Astrocyte (in vitro differentiated cells and primary cell): Measurements from ENCODE around the gene FFAR1. TPM values are rescaled to one million over a fixed set of nuclear protein-coding genes. Genes with fewer than 3 reads are reported as not detected.

ENCODE experiments used
- DNase-seq: peaks from one replicate; pipeline ENCODE4 v3.0.0-alpha.2; 2010; ENCODE audit warnings: low read depth
- FAIRE-seq: peaks from 2 replicates; lab custom pipeline; 2011; peaks lifted over from hg19 to GRCh38; lab: Jason Lieb, UNC
- H2AFZ ChIP-seq: 2 replicates; pipeline ENCODE4 v1.6.0; 2012; ENCODE audit warnings: low read depth, low read length, inconsistent platforms
- H3K27ac ChIP-seq: 2 replicates; pipeline ENCODE4 v1.5.1; 2011; ENCODE audit warnings: low read depth, low read length, inconsistent platforms
- H3K27me3 ChIP-seq: 2 replicates; pipeline ENCODE4 v1.6.0; 2011; ENCODE audit warnings: low read length, inconsistent platforms; ENCODE audit not compliant: insufficient read depth
- H3K36me3 ChIP-seq: 2 replicates; pipeline ENCODE4 v1.5.1; 2011; ENCODE audit warnings: low read length, inconsistent platforms; ENCODE audit not compliant: insufficient read depth
- H3K4me1 ChIP-seq: 2 replicates; pipeline ENCODE4 v1.5.1; 2011; ENCODE audit warnings: low read length, inconsistent platforms; ENCODE audit not compliant: insufficient read depth
- H3K4me2 ChIP-seq: 2 replicates; pipeline ENCODE4 v1.6.0; 2012; ENCODE audit warnings: low read length, inconsistent platforms
- H3K4me3 ChIP-seq: 2 replicates; pipeline ENCODE4 v1.5.1; 2011; ENCODE audit warnings: low read depth, mild to moderate bottlenecking, low read length, inconsistent platforms; ENCODE audit not compliant: insufficient read depth
- H3K79me2 ChIP-seq: 2 replicates; pipeline ENCODE4 v1.6.0; 2012; ENCODE audit warnings: mild to moderate bottlenecking, low read length, inconsistent platforms; ENCODE audit not compliant: insufficient read depth
- H3K9ac ChIP-seq: 2 replicates; pipeline ENCODE4 v1.6.0; 2012; ENCODE audit warnings: mild to moderate bottlenecking, low read length, inconsistent platforms
- H3K9me3 ChIP-seq: 2 replicates; pipeline ENCODE4 v1.5.1; 2012; ENCODE audit warnings: low read depth, mild to moderate bottlenecking, low read length, inconsistent platforms; ENCODE audit not compliant: insufficient read depth
- H4K20me1 ChIP-seq: 2 replicates; pipeline ENCODE4 v1.6.0; 2012; ENCODE audit warnings: low read length, inconsistent platforms; ENCODE audit not compliant: insufficient read depth
- H3K27ac Mint-ChIP-seq: one replicate; pipeline ENCODE4 v1.8.0; 2021; ENCODE audit warnings: mild to moderate bottlenecking, mixed read lengths; ENCODE audit not compliant: unreplicated experiment
- H3K27me3 Mint-ChIP-seq: one replicate; pipeline ENCODE4 v1.8.0; 2021; ENCODE audit warnings: low read depth, mixed read lengths; ENCODE audit not compliant: unreplicated experiment
- H3K36me3 Mint-ChIP-seq: one replicate; pipeline ENCODE4 v1.8.0; 2021; ENCODE audit warnings: low read depth, mixed read lengths; ENCODE audit not compliant: unreplicated experiment
- H3K4me1 Mint-ChIP-seq: one replicate; pipeline ENCODE4 v1.8.0; 2021; ENCODE audit warnings: low read depth, mixed read lengths; ENCODE audit not compliant: unreplicated experiment
- H3K4me3 Mint-ChIP-seq: one replicate; pipeline ENCODE4 v1.8.0; 2021; ENCODE audit warnings: mild to moderate bottlenecking, moderate library complexity, mixed read lengths; ENCODE audit not compliant: unreplicated experiment
- H3K9me3 Mint-ChIP-seq: one replicate; pipeline ENCODE4 v1.8.0; 2021; ENCODE audit warnings: mild to moderate bottlenecking, mixed read lengths; ENCODE audit not compliant: unreplicated experiment
- EZH2 ChIP-seq: IDR thresholded peaks from 2 replicates; pipeline ENCODE4 v1.6.1; 2012; ENCODE audit warnings: mild to moderate bottlenecking, low read length, inconsistent platforms; ENCODE audit not compliant: insufficient read depth
- total RNA-seq: library from RNA; stranded (reverse); gene quantifications from 2 replicates; pipeline ENCODE4 v1.2.1, GENCODE V29; 2021
- TF ChIP-seq, protein P1 (sequence below): IDR thresholded peaks from 2 replicates; pipeline ENCODE4 v1.5.1; 2011; ENCODE audit warnings: low read depth, mild to moderate bottlenecking, inconsistent platforms, low read length, moderate library complexity; ENCODE audit not compliant: insufficient read depth

FFAR1 gene
- total RNA-seq, 1 donor from 2014 or later = not detected

DNA sequence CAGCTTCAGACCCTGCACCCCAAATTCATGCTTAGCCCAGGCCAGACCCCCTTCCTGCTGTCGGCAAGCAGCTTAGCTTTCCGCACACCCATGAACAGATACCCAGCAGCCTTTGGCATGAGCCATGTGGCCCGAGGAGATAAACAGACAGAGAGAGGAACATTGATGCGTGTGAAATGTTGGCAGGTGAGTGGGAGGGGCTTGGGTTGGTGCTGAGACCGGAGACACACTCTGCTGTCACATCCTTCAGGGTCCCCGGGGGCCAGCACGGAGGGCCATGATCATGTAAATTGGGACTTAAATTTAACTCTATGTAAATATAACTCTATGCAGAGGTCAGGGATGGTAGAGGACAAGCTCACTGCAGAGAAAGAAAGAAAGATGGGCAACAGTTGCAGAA lies 17.2 kb upstream of the FFAR1 start:
- Histone ChIP-seq H3K9ac (no peak overlapping the region), H3K4me3 (no peak overlapping the region), H2AFZ (no peak overlapping the region), H3K9me3 (no peaks in the 10 kb centered on the region), H4K20me1 (no peaks in the 10 kb centered on the region), H3K4me1 (no peaks in the 10 kb centered on the region), H3K27me3 (no peaks in the 10 kb centered on the region), H3K27ac (no peak overlapping the region), H3K4me2 (no peak overlapping the region), H3K36me3 (no peaks in the 10 kb centered on the region), H3K79me2 (no peaks in the 10 kb centered on the region)
- Mint-ChIP-seq H3K9me3 (no peaks in the 10 kb centered on the region), H3K27me3 (peaks cover 28% of the 10 kb centered on the region), H3K4me3 (no peak overlapping the region), H3K4me1 (peaks cover 3% of the 10 kb centered on the region), H3K36me3 (no peaks in the 10 kb centered on the region), H3K27ac (no peak overlapping the region)
- TF ChIP-seq, protein P1, sequence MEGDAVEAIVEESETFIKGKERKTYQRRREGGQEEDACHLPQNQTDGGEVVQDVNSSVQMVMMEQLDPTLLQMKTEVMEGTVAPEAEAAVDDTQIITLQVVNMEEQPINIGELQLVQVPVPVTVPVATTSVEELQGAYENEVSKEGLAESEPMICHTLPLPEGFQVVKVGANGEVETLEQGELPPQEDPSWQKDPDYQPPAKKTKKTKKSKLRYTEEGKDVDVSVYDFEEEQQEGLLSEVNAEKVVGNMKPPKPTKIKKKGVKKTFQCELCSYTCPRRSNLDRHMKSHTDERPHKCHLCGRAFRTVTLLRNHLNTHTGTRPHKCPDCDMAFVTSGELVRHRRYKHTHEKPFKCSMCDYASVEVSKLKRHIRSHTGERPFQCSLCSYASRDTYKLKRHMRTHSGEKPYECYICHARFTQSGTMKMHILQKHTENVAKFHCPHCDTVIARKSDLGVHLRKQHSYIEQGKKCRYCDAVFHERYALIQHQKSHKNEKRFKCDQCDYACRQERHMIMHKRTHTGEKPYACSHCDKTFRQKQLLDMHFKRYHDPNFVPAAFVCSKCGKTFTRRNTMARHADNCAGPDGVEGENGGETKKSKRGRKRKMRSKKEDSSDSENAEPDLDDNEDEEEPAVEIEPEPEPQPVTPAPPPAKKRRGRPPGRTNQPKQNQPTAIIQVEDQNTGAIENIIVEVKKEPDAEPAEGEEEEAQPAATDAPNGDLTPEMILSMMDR = no peak
- no peak for TF ChIP-seq EZH2
- FAIRE-seq (no peak), DNase-seq (no peak)

DNA sequence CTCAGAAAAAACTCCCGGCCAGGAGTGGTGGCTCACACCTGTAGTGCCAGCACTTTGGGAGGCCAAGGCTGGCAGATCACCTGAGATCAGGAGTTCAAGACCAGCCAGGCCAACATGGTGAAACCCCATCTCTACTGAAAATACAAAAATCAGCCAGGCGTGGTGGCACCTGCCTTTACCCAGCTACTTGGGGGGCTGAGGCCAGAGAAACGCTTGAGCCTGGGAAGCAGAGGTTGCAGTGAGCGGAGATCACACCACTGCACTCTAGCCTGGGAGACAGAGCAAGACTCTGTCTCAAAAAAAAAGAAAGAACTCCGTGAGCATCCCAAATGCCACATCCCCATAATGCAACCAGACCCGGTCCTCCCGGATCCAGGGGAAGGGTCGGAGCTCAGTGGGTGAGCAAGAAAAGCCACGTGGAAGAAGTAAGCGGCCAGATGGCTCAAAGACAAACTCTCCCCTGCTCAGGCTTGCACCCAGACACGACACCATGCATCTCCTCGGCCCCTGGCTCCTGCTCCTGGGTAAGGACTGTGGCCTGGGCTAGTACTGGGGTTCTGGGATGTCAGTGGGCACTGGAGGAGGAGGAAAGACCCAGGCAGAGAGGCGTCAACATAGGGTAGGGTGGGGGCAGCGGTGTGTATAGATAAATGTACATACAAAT lies 16.0 kb upstream of the FFAR1 start:
- no peak for TF ChIP-seq EZH2
- TF ChIP-seq, protein P1 = no peak
- Mint-ChIP-seq H3K9me3 (no peaks in the 10 kb centered on the region), H3K36me3 (no peaks in the 10 kb centered on the region), H3K27me3 (peaks cover 25% of the 10 kb centered on the region), H3K4me3 (no peak overlapping the region), H3K27ac (no peak overlapping the region), H3K4me1 (peaks cover 3% of the 10 kb centered on the region)
- Histone ChIP-seq H4K20me1 (no peaks in the 10 kb centered on the region), H3K4me2 (no peak overlapping the region), H3K36me3 (no peaks in the 10 kb centered on the region), H3K27ac (no peak overlapping the region), H3K4me3 (no peak overlapping the region), H3K4me1 (no peaks in the 10 kb centered on the region), H2AFZ (no peak overlapping the region), H3K79me2 (no peaks in the 10 kb centered on the region), H3K9ac (no peak overlapping the region), H3K27me3 (no peaks in the 10 kb centered on the region), H3K9me3 (no peaks in the 10 kb centered on the region)
- FAIRE-seq (no peak), DNase-seq (no peak)

DNA sequence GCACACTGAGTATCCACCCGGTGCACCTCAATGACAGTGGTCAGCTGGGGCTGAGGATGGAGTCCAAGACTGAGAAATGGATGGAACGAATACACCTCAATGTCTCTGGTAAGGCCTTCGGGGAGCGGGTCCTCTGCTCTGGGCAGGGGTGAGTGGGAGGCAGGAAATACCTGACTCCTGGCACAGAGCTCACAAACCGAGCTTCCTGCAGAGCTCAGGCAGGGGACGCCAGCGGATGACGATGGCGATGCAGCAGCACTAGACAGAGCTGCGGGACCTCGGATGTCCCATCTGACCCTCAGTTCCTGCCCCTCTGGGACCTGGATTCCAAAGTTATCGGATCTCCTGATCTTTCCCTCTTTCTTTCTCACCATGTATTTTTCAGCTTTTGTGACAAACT lies 14.9 kb upstream of the FFAR1 start:
- H3K9me3 Mint-ChIP-seq = no peaks in the 10 kb centered on the region
- Histone ChIP-seq H3K79me2 (no peaks in the 10 kb centered on the region), H3K36me3 (no peaks in the 10 kb centered on the region), H3K9ac (no peak overlapping the region), H2AFZ (no peak overlapping the region), H3K4me3 (no peak overlapping the region), H3K27ac (no peak overlapping the region), H3K27me3 (no peaks in the 10 kb centered on the region), H3K4me2 (no peak overlapping the region), H4K20me1 (no peaks in the 10 kb centered on the region), H3K4me1 (no peaks in the 10 kb centered on the region), H3K9me3 (no peaks in the 10 kb centered on the region)
- H3K27me3 Mint-ChIP-seq = peaks cover 28% of the 10 kb centered on the region
- FAIRE-seq (no peak), DNase-seq (no peak)
- H3K4me1 Mint-ChIP-seq = peaks cover 3% of the 10 kb centered on the region
- TF ChIP-seq, protein P1 = no peak
- TF ChIP-seq EZH2 = no peak
- no peak overlapping the region for H3K27ac Mint-ChIP-seq
- no peaks in the 10 kb centered on the region for H3K36me3 Mint-ChIP-seq
- no peak overlapping the region for H3K4me3 Mint-ChIP-seq
